Keratinocyte (primary cell): ENCODE measurements around the gene HECTD4.

Experiments
- CTCF ChIP-seq, 3 experiments: IDR thresholded peaks in 1 of 3; conservative IDR thresholded peaks in 1 of 3; optimal IDR thresholded peaks in 1 of 3; 2 replicates in 2 of 3; 3 replicates in 1 of 3; pipeline versions ENCODE3 to v1.5.1; 2011; ENCODE audit warnings: low read length in 3 of 3, mild to moderate bottlenecking in 3 of 3, moderate library complexity in 2 of 3, control low read depth in 1 of 3, inconsistent platforms in 1 of 3; ENCODE audit not compliant: insufficient read depth in 2 of 3; ENCODE audit errors: extremely low read depth in 1 of 3
- EZH2 ChIP-seq: IDR thresholded peaks from one replicate; pipeline ENCODE4 v1.6.1; 2012; ENCODE audit warnings: inconsistent platforms, mild to moderate bottlenecking, low read length, moderate library complexity

GRCh38 chr12:112172556-112173324 lies 209.5 kb downstream of the HECTD4 start:
- TF ChIP-seq EZH2 (no peak), CTCF (optimal IDR thresholded peaks at IDR 0.05 in 1 of 3, IDR thresholded peaks at IDR 0.05 in 1 of 3, conservative IDR thresholded peaks at IDR 0.05 in 1 of 3; ENCODE audit: extremely low read depth in 1 of 3, insufficient read depth in 2 of 3, low read length in 3 of 3) (no peak)
